IMR-90 (cell line): ENCODE data around the gene CERKL. TPM values are rescaled to one million over a fixed set of nuclear protein-coding genes. Genes with fewer than 3 reads are reported as not detected.

Source experiments
- ATAC-seq: fragments of 200-7000 bp; cut with Tn5 transposase; 2 replicates; pipeline ENCODE4 v1.9.1; 2020; ENCODE audit warnings: low read depth, mild to moderate bottlenecking, moderate library complexity
- BruUV-seq: library from RNA; stranded (reverse); fragments of 400-500 nt; replicated peaks from 2 replicates; lab custom pipeline; 2021; lab: Mats Ljungman, UMichigan
- CTCF ChIA-PET: fragments of 300-600 bp; formaldehyde crosslinking; extraction: SDS; loops from one replicate; lab custom pipeline; 2021; ENCODE audit warnings: antibody characterized with exemption; lab: Yijun Ruan, JAX
- POLR2A ChIA-PET: fragments of 300-600 bp; sonication (Branson Sonifier 250); formaldehyde crosslinking; loops from one replicate; lab custom pipeline; 2022; ENCODE audit warnings: antibody characterized with exemption; ENCODE audit not compliant: unreplicated experiment; lab: Charles Lee
- DNase-seq: peaks from one replicate; pipeline ENCODE4 v3.0.0; 2013
- H2AFZ ChIP-seq: replicated peaks from 2 replicates; pipeline ENCODE3; 2013; ENCODE audit warnings: low read length, mild to moderate bottlenecking; ENCODE audit not compliant: poor library complexity
- H2AK5ac ChIP-seq: 2 replicates; pipeline ENCODE4 v1.6.1; 2013; ENCODE audit warnings: low read depth, low read length, inconsistent platforms
- H2AK9ac ChIP-seq: replicated peaks from 2 replicates; pipeline ENCODE3; 2013; ENCODE audit warnings: mild to moderate bottlenecking, low read depth, low read length, moderate library complexity; ENCODE audit not compliant: poor library complexity
- H2BK120ac ChIP-seq: 2 replicates; pipeline ENCODE4 v1.6.1; 2013; ENCODE audit warnings: low read depth, low read length, inconsistent platforms
- H2BK15ac ChIP-seq: 3 replicates; pipeline ENCODE4 v1.6.1; 2013; ENCODE audit warnings: low read depth, low read length, inconsistent platforms
- H2BK20ac ChIP-seq: 2 replicates; pipeline ENCODE4 v1.6.1; 2013; ENCODE audit warnings: low read depth, mild to moderate bottlenecking, inconsistent platforms, low read length, moderate library complexity
- H2BK5ac ChIP-seq: 2 replicates; pipeline ENCODE4 v1.6.1; 2013; ENCODE audit warnings: mild to moderate bottlenecking, low read depth, low read length, inconsistent platforms; ENCODE audit not compliant: poor library complexity, severe bottlenecking
- H3K14ac ChIP-seq: replicated peaks from 2 replicates; pipeline ENCODE4 v1.6.1; 2013; ENCODE audit warnings: low read depth, low read length, inconsistent platforms
- H3K18ac ChIP-seq: 2 replicates; pipeline ENCODE4 v1.6.1; 2013; ENCODE audit warnings: low read depth, low read length, control low read depth
- H3K23ac ChIP-seq: 2 replicates; pipeline ENCODE4 v1.6.1; 2013; ENCODE audit warnings: low read depth, low read length, inconsistent platforms
- H3K27ac ChIP-seq: 2 replicates; pipeline ENCODE4 v1.5.1; 2013; ENCODE audit warnings: mild to moderate bottlenecking, control low read depth, low read length; ENCODE audit not compliant: insufficient read depth
- H3K27me3 ChIP-seq: 2 replicates; pipeline ENCODE4 v1.6.1; 2013; ENCODE audit warnings: low read length; ENCODE audit not compliant: control insufficient read depth, insufficient read depth
- H3K36me3 ChIP-seq: 2 replicates; pipeline ENCODE4 v1.6.1; 2013; ENCODE audit warnings: low read length, mixed read lengths; ENCODE audit not compliant: control insufficient read depth, insufficient read depth
- H3K4ac ChIP-seq: 2 replicates; pipeline ENCODE4 v1.6.1; 2013; ENCODE audit warnings: low read depth, low read length, inconsistent platforms
- H3K4me1 ChIP-seq: 2 replicates; pipeline ENCODE4 v1.6.1; 2013; ENCODE audit warnings: low read length, mixed read lengths; ENCODE audit not compliant: control insufficient read depth, insufficient read depth
- H3K4me2 ChIP-seq: 2 replicates; pipeline ENCODE4 v1.6.1; 2013; ENCODE audit warnings: low read depth, mild to moderate bottlenecking, control low read depth, low read length, moderate library complexity
- H3K4me3 ChIP-seq: 2 replicates; pipeline ENCODE4 v1.5.1; 2013; ENCODE audit warnings: low read depth, mild to moderate bottlenecking, control low read depth, low read length, moderate library complexity; ENCODE audit not compliant: insufficient read depth
- H3K56ac ChIP-seq: 2 replicates; pipeline ENCODE4 v1.6.1; 2013; ENCODE audit warnings: low read length, inconsistent platforms; ENCODE audit not compliant: insufficient read depth; ENCODE audit errors: extremely low read depth
- H3K79me1 ChIP-seq, 2 experiments: 2 replicates each; pipeline ENCODE4 v1.6.1; 2013; ENCODE audit warnings: low read length in 2 of 2, inconsistent platforms in 1 of 2, low read depth in 1 of 2
- H3K9ac ChIP-seq: 2 replicates; pipeline ENCODE4 v1.6.1; 2013; ENCODE audit warnings: low read depth, low read length, control low read depth
- H3K9me1 ChIP-seq: 2 replicates; pipeline ENCODE4 v1.6.1; 2013; ENCODE audit warnings: low read length, inconsistent platforms; ENCODE audit not compliant: insufficient read depth
- H3K9me3 ChIP-seq: 2 replicates; pipeline ENCODE4 v1.6.1; 2013; ENCODE audit warnings: low read length; ENCODE audit not compliant: control insufficient read depth, insufficient read depth
- H4K20me1 ChIP-seq: 2 replicates; pipeline ENCODE4 v1.6.1; 2013; ENCODE audit warnings: low read length, inconsistent platforms; ENCODE audit not compliant: insufficient read depth
- H4K5ac ChIP-seq: 2 replicates; pipeline ENCODE4 v1.6.1; 2013; ENCODE audit warnings: mild to moderate bottlenecking, low read depth, low read length, control low read depth
- H4K8ac ChIP-seq, 2 experiments: 2 replicates each; pipeline ENCODE4 v1.6.1; 2013; ENCODE audit warnings: low read depth in 2 of 2, low read length in 2 of 2, control low read depth in 1 of 2, inconsistent platforms in 1 of 2
- H4K91ac ChIP-seq: 2 replicates; pipeline ENCODE4 v1.6.1; 2013; ENCODE audit warnings: low read depth, low read length, inconsistent platforms; ENCODE audit not compliant: insufficient read depth
- MAFK ChIP-seq: IDR thresholded peaks from 2 replicates; pipeline ENCODE4 v1.6.1; 2012; ENCODE audit warnings: low read depth, low read length, improper control_type of control experiment
- MXI1 ChIP-seq: IDR thresholded peaks from 2 replicates; pipeline ENCODE4 v1.6.1; 2012; ENCODE audit warnings: low read depth, mild to moderate bottlenecking, low read length, moderate library complexity, borderline replicate concordance
- WGBS, 2 experiments: methylation state at CpG; one replicate each; pipeline versions ENCODE4 v1.1.5 to v1.1.7; 2013; ENCODE audit warnings: missing lambda C conversion rate in 2 of 2; ENCODE audit not compliant: insufficient read length in 1 of 2; ENCODE audit errors: extremely low coverage in 2 of 2; 5-methylcytosine and 5-hydroxymethylcytosine counted together
- dilution Hi-C: fragments of 300-500 bp; cut with HindIII; formaldehyde crosslinking; loops from one replicate; pipeline ENCODE4 v1.14.3; 2018; ENCODE audit warnings: low sequenced_read_pairs; ENCODE audit not compliant: unreplicated experiment
- in situ Hi-C: fragments of 300-500 bp; cut with MboI; formaldehyde crosslinking; loops from 3 replicates; pipeline ENCODE4 v1.14.3; 2019; ENCODE audit warnings: low sequenced_read_pairs, inconsistent platforms, mixed read lengths
- intact Hi-C: fragments of 100-400 bp; cut with micrococcal nuclease; formaldehyde crosslinking; loops from 2 replicates; pipeline ENCODE4 v1.10.0; 2022
- polyA plus RNA-seq, 3 experiments: library from polyadenylated mRNA; depleted of rRNA; stranded (reverse); fragments of >200 nt; gene quantifications; 2 replicates each; pipeline ENCODE4 v1.2.3, GENCODE V29; 2012; ENCODE audit warnings: low replicate concordance in 1 of 3
- total RNA-seq: library from RNA; depleted of rRNA; stranded (reverse); fragments of >200 nt; gene quantifications from 2 replicates; pipeline ENCODE4 v1.2.3, GENCODE V29; 2012

CERKL gene
- total and polyA plus RNA-seq, 2 of the 4 experiments (the other 2 are of a cell fraction) = under 0.01 TPM; not detected in 1

GRCh38 chr2:181616715-181617114 is 40.2 kb downstream of the CERKL start:
- Histone ChIP-seq H3K36me3 (no peaks in the 10 kb centered on the region), H3K9ac (no peak overlapping the region), H3K27ac (no peak overlapping the region), H2BK20ac (no peak overlapping the region), H3K4me3 (no peak overlapping the region), H3K14ac (no peak overlapping the region), H4K8ac (no peak overlapping the region), H3K56ac (no peak overlapping the region), H2BK15ac (no peak overlapping the region), H4K5ac (no peak overlapping the region), H3K4me2 (no peak overlapping the region), H3K27me3 (no peaks in the 10 kb centered on the region), H2BK120ac (no peak overlapping the region), H4K91ac (no peak overlapping the region), H2AK9ac (no peak overlapping the region), H3K23ac (no peak overlapping the region), H3K18ac (no peak overlapping the region), H3K79me1 (no peaks in the 10 kb centered on the region), H3K9me1 (no peaks in the 10 kb centered on the region), H3K4me1 (no peaks in the 10 kb centered on the region), H2AFZ (no peak overlapping the region), H2AK5ac (no peak overlapping the region), H2BK5ac (no peak overlapping the region), H4K20me1 (no peaks in the 10 kb centered on the region), H3K4ac (no peak overlapping the region), H3K9me3 (no peaks in the 10 kb centered on the region)
- no TSS peak for BruUV-seq
- POLR2A ChIA-PET = no interaction called here
- WGBS, 2 experiments = no CpG with 5 or more reads among the region's 1 CpG
- DNase-seq = no peak
- no peak for ATAC-seq
- intact Hi-C loops (no loop called here), dilution Hi-C loops (no loop called here), in situ Hi-C loops (no loop called here)
- TF ChIP-seq MXI1 (no peak), MAFK (peak; percentile 56)
- CTCF ChIA-PET = no interaction called here
